ENCODE data around the gene MDK. TPM values are rescaled to one million over a fixed set of nuclear protein-coding genes. Genes with fewer than 3 reads are reported as not detected.

Gene MDK
- total and polyA plus RNA-seq, 2 of the 13 experiments (the other 11 are each of a cell fraction or from before 2014, with no cell fraction given): 312 to 407 TPM

GRCh38 chr11:46335890-46336562 is 45.4 kb upstream of the MDK start (continued):
- TF ChIP-seq ZNF354B (CRISPR knock-in tag; IDR thresholded peaks at IDR 0.05): no peak

DNA sequence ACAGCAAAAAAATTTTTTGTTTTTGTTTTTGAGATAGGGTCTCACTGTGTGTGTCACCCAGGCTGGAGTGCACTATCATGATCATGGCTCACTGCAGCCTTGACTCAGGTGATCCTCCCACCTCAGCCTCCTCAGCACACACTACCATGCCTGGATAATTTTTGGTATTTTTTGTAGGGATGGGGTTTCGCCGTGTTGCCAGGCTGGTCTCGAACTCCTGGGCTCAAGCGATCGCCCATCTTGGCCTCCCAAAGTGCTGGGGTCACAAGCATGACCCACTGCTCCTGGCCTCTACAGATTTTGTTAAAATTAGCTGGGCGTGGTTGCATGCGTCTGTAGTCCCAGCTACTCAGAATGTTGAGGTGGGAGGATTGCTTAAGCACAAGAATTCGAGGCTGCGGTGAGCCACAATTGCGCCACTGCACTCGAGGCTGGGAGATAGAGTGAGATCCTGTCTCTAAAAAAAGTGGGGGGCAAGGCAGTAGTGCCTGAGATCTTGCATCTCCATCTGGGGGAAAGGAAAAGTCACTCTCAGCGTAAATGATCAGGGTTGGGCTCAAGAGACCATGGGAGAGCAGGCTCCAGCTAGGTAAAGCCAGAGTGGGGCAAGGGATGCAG is 44.8 kb upstream of the MDK start:
- POLR2A ChIA-PET: no interaction called here
- peaks cover 7% of the 10 kb centered on the region; the same call in 1 of the 2 replicates for H4K20me1 ChIP-seq (ENCODE audit: insufficient read depth, low read length)
- H3K79me2 ChIP-seq (ENCODE audit: insufficient read depth, low read length): no peaks in the 10 kb centered on the region
- H3K4me1 ChIP-seq (ENCODE audit: insufficient read depth, low read length): peaks cover 4% of the 10 kb centered on the region; the same call in 1 of the 2 replicates
- H3K9me3 ChIP-seq (ENCODE audit: low read length): no peaks in the 10 kb centered on the region
- no peak for ATAC-seq
- no peak overlapping the region for H3K9ac ChIP-seq (ENCODE audit: insufficient read depth, low read depth, low read length)
- no peak for DNase-seq (ENCODE audit: low spot score)
- no peak overlapping the region for H2AFZ ChIP-seq (ENCODE audit: low read length)
- no peak for FAIRE-seq
- H3K27ac ChIP-seq (ENCODE audit: extremely low read length, insufficient read depth, low read length): no peak overlapping the region
- H3K36me3 ChIP-seq (replicated peaks in 1 of 2; ENCODE audit: control insufficient read depth in 1 of 2, insufficient read depth in 2 of 2, low read length in 2 of 2): no peaks in the 10 kb centered on the region
- CTCF ChIA-PET (ENCODE audit: low intra/inter-chr PET ratio, low total read pairs): no interaction called here
- H3K4me3 ChIP-seq (replicated peaks in 1 of 3; ENCODE audit: insufficient read depth in 1 of 3, low read depth in 2 of 3, low read length in 3 of 3): no peak overlapping the region
- TF ChIP-seq ZNF788 (CRISPR knock-in tag; IDR thresholded peaks at IDR 0.05; ENCODE audit: borderline replicate concordance) (no peak), RNF2 (conservative IDR thresholded peaks at IDR 0.05; ENCODE audit: low read depth) (no peak), PITX1 (CRISPR knock-in tag; IDR thresholded peaks at IDR 0.05) (no peak), U2AF2 (IDR thresholded peaks at IDR 0.05; ENCODE audit: low read depth, low read length) (no peak), SALL2 (CRISPR knock-in tag; IDR thresholded peaks at IDR 0.05) (no peak), REST (IDR thresholded peaks at IDR 0.05; ENCODE audit: borderline replicate concordance in 1 of 2, low read depth in 1 of 2, low read length in 2 of 2) (no peak), HOMEZ (CRISPR knock-in tag; IDR thresholded peaks at IDR 0.05; ENCODE audit: low read depth) (no peak), CEBPB (IDR thresholded peaks at IDR 0.05; ENCODE audit: borderline replicate concordance, low read depth, low read length) (peak; percentile 64)
- TF ChIP-seq, protein P1, sequence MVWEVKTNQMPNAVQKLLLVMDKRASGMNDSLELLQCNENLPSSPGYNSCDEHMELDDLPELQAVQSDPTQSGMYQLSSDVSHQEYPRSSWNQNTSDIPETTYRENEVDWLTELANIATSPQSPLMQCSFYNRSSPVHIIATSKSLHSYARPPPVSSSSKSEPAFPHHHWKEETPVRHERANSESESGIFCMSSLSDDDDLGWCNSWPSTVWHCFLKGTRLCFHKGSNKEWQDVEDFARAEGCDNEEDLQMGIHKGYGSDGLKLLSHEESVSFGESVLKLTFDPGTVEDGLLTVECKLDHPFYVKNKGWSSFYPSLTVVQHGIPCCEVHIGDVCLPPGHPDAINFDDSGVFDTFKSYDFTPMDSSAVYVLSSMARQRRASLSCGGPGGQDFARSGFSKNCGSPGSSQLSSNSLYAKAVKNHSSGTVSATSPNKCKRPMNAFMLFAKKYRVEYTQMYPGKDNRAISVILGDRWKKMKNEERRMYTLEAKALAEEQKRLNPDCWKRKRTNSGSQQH (CRISPR knock-in tag; IDR thresholded peaks at IDR 0.05; ENCODE audit: low read depth): no peak
- TF ChIP-seq, protein P2, sequence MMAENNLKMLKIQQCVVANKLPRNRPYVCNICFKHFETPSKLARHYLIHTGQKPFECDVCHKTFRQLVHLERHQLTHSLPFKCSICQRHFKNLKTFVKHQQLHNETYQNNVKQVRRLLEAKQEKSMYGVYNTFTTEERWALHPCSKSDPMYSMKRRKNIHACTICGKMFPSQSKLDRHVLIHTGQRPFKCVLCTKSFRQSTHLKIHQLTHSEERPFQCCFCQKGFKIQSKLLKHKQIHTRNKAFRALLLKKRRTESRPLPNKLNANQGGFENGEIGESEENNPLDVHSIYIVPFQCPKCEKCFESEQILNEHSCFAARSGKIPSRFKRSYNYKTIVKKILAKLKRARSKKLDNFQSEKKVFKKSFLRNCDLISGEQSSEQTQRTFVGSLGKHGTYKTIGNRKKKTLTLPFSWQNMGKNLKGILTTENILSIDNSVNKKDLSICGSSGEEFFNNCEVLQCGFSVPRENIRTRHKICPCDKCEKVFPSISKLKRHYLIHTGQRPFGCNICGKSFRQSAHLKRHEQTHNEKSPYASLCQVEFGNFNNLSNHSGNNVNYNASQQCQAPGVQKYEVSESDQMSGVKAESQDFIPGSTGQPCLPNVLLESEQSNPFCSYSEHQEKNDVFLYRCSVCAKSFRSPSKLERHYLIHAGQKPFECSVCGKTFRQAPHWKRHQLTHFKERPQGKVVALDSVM (CRISPR knock-in tag; IDR thresholded peaks at IDR 0.05): 0 out of 2 replicates have a peak, but pooled peaks have one; percentile 17
- peaks cover 16 to 87% of the 10 kb centered on the region in 2 experiments for H3K27me3 ChIP-seq (ENCODE audit: control insufficient read depth in 1 of 2, insufficient read depth in 2 of 2, low read length in 2 of 2)
- WGBS (ENCODE audit: low lambda C conversion rate): 8% methylated on average over 12 of the region's 12 CpGs
- BruUV-seq (replicated peaks): no TSS peak
- intact Hi-C loops (cut with micrococcal nuclease; ENCODE audit: unreplicated experiment) (no loop called here), in situ Hi-C loops (cut with HindIII; ENCODE audit: extremely low pct_ligation_motif_present, low pct_unique_long_range_greater_than_20kb) (no loop called here)
- no peak overlapping the region for H3K4me2 ChIP-seq (ENCODE audit: low read depth, low read length)

Data from HepG2 (cell line).